ENCODE data around the gene PBRM1.

The PBRM1 gene

DNA sequence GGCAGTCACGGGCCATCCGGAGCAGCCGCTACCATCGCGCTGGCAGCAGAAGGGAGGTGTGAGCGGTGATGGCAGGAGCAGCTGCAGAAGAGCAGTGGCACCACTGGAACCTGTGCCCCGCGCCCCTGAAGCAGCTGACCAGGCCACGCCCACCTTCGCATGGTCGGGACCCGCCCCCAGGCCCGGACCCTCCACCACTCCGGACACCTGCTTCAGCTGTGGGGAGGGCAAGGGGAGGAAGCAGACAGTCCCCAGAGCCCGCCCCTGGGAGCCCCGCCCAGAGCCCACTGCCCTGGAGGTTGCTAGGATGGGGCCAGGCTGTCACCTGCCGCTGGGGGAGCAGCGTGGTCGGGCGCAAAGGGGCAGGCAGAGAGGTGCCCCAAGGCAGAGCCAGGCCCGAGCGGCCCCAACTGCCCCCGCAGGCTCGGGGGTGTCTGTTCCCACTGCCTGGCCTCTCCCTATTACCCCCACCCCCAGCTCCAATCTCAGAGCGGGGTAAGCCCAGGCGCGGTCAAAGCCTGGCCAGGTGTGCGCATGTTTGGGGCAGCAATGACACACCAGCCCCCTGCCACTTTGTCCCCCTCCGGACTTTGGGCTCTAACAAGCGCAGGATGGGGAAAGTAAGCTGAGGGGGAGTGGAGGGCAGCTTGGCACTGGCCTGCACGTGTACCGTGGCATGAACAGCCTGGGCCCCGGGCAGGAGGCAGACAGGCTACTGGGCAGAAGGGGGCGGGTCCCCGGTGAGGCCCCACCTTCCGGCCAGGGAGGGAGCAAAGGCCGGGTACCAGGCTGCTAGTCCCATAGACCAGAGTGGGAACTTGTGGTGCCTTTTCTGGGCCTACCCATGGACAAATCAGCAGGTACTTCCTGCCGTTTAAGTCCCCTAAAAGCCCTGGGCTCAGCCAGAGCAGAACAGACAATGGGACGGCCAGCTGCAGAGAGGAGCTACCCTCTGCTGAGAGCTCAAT lies 28.9 kb upstream of the PBRM1 start:
- TF ChIP-seq EP300 (IDR thresholded peaks at IDR 0.05; ENCODE audit: borderline replicate concordance) (no peak), TCF12 (IDR thresholded peaks at IDR 0.05; ENCODE audit: low read depth) (no peak), ZBTB7A (IDR thresholded peaks at IDR 0.05; ENCODE audit: low read depth) (no peak), CREB1 (IDR thresholded peaks at IDR 0.05; ENCODE audit: low read depth) (no peak), EGR1 (IDR thresholded peaks at IDR 0.05) (no peak), YY1 (IDR thresholded peaks at IDR 0.05; ENCODE audit: low read depth) (no peak), MAX (IDR thresholded peaks at IDR 0.05) (no peak)
- TF ChIP-seq, protein P1, sequence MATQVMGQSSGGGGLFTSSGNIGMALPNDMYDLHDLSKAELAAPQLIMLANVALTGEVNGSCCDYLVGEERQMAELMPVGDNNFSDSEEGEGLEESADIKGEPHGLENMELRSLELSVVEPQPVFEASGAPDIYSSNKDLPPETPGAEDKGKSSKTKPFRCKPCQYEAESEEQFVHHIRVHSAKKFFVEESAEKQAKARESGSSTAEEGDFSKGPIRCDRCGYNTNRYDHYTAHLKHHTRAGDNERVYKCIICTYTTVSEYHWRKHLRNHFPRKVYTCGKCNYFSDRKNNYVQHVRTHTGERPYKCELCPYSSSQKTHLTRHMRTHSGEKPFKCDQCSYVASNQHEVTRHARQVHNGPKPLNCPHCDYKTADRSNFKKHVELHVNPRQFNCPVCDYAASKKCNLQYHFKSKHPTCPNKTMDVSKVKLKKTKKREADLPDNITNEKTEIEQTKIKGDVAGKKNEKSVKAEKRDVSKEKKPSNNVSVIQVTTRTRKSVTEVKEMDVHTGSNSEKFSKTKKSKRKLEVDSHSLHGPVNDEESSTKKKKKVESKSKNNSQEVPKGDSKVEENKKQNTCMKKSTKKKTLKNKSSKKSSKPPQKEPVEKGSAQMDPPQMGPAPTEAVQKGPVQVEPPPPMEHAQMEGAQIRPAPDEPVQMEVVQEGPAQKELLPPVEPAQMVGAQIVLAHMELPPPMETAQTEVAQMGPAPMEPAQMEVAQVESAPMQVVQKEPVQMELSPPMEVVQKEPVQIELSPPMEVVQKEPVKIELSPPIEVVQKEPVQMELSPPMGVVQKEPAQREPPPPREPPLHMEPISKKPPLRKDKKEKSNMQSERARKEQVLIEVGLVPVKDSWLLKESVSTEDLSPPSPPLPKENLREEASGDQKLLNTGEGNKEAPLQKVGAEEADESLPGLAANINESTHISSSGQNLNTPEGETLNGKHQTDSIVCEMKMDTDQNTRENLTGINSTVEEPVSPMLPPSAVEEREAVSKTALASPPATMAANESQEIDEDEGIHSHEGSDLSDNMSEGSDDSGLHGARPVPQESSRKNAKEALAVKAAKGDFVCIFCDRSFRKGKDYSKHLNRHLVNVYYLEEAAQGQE (IDR thresholded peaks at IDR 0.05; ENCODE audit: low read depth), result no peak

DNA sequence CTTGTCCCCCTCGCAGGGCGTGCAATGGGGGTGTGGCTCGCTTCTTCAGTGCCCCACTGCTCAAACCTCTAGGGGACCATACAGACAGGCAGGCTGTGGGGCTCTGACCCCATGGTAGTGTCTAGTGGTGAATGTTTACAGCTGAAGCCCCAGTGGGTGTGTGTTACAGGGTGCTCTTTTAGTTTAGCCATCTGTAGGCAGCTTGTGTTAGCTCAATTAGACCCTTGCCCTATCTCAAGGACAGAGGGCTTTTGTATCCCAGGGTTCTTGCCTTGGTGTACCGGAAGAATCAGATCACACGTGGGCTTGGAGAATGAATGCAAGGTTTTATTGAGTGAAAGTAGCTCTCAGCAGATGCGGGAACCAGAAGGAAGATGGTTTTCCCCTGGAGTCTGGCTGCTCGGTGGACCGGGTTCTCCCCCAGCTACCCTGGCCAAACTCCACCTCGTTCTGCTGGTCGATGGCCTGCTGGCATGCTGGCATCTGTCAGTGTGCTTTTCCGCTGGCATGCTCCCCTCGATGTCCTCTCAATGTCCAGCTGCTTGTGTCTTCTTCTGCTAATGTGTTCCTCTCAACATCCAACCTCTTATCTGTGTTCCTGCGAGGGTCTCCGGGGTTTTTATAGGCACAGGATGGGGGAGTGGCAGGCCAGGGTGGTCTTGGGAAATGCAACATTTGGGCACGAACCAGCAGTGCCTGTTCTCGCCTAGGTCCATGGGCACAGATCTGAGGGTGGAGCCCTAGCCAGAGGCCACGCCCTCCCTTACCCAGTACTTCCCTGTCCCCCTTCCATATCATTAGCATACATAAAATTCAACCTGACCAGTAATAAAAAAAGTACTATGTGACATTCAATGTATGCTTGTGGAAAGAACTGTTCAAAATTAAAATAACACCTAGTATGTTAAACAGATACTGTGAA lies 26.8 kb upstream of the PBRM1 start:
- TF ChIP-seq CEBPB (IDR thresholded peaks at IDR 0.05) (no peak), CREB1 (IDR thresholded peaks at IDR 0.05; ENCODE audit: low read depth) (no peak), MAX (IDR thresholded peaks at IDR 0.05) (no peak), TEAD4 (IDR thresholded peaks at IDR 0.05) (no peak), TAF1 (IDR thresholded peaks at IDR 0.05; ENCODE audit: low read depth) (no peak)

DNA sequence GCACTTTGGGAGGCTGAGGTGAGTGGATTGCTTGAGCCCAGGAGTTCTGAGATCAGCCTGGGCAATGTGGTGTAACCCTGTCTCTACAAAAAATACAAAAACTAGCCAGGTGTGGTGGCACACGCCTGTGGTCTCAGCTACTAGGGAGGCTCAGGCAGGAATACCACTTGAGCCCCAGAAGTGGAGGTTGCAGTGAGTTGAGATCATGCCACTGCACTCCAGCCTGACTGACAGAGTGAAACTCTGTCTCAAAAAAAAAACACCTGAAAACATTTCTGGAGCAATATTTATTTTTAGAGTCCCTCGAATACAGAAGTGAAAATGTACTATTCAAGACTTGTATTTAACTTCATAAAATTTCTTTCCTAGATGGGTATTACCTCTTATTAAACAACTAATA lies 24.8 kb upstream of the PBRM1 start:
- no peak for TF ChIP-seq YY1 (IDR thresholded peaks at IDR 0.05; ENCODE audit: low read depth)
- TF ChIP-seq EP300 (IDR thresholded peaks at IDR 0.05; ENCODE audit: borderline replicate concordance), result no peak
- no peak for TF ChIP-seq ZBTB7A (IDR thresholded peaks at IDR 0.05; ENCODE audit: low read depth)
- TF ChIP-seq MAX (IDR thresholded peaks at IDR 0.05), result no peak
- no peak for TF ChIP-seq TEAD4 (IDR thresholded peaks at IDR 0.05)

DNA sequence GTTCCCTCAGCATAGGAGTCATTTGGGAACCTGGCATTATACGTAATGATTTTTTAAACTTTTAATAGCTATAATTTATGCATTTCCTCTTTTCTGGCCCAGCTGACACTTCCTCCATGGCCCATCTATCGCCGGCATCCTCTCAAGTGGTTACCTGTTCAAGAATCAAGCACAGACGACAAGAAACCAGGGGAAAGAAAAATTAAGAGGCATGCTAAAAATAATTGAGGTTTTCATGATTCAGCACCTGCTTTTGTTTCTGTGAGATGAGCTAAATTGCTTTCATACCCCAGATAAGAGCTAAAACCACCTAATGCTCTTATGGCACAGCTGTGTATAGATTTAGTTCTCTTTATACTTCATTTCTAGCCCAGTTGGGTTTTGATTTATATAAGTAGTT lies 21.9 kb upstream of the PBRM1 start:
- no peak for TF ChIP-seq TAF1 (IDR thresholded peaks at IDR 0.05; ENCODE audit: low read depth)

GRCh38 chr3:52705688-52706686 lies 20.3 kb upstream of the PBRM1 start, which contains the start of the genes GLT8D1 and SPCS1:
GLT8D1 (minus strand) TSS chr3:52705791; CDS start chr3:52700460, 5,331 bp downstream.
SPCS1 (plus strand) TSS chr3:52706106; CDS start chr3:52706247, 141 bp downstream.
- TF ChIP-seq TAF1 (IDR thresholded peaks at IDR 0.05; ENCODE audit: low read depth) (peak; percentile 81), EGR1 (IDR thresholded peaks at IDR 0.05) (peak; percentile 61), CREB1 (IDR thresholded peaks at IDR 0.05; ENCODE audit: low read depth) (peak; percentile 38; the same call in 1 of the 2 replicates), USF1 (IDR thresholded peaks at IDR 0.05) (peak; percentile 5; the same call in 1 of the 2 replicates), YY1 (IDR thresholded peaks at IDR 0.05; ENCODE audit: low read depth) (peak; percentile 94), TEAD4 (IDR thresholded peaks at IDR 0.05) (no peak), NFIC (IDR thresholded peaks at IDR 0.05) (peak; percentile 84), RAD21 (IDR thresholded peaks at IDR 0.05; ENCODE audit: low read depth) (no peak), ZBTB7A (IDR thresholded peaks at IDR 0.05; ENCODE audit: low read depth) (no peak; the same call in 1 of the 2 replicates), MAX (IDR thresholded peaks at IDR 0.05) (peak; percentile 77), TCF12 (IDR thresholded peaks at IDR 0.05; ENCODE audit: low read depth) (no peak)

DNA sequence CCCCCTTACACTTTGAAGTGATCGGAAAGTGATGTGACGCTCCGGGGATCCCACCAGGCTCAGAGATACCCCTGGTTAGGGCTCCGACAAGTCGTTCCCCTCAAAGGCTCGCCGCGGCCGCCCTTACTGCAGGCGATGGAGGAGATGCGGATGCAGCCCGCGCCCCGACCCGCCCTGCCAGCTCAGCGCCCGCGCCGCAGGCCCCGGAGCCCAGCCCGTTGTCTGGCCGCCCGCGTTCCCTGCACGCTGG lies 19.6 kb upstream of the PBRM1 start:
- TF ChIP-seq TCF12 (IDR thresholded peaks at IDR 0.05; ENCODE audit: low read depth), result no peak
- TF ChIP-seq, protein P1 (IDR thresholded peaks at IDR 0.05; ENCODE audit: low read depth), result no peak
- no peak; the same call in 1 of the 2 replicates for TF ChIP-seq TEAD4 (IDR thresholded peaks at IDR 0.05)
- no peak for TF ChIP-seq CEBPB (IDR thresholded peaks at IDR 0.05)
- TF ChIP-seq YY1 (IDR thresholded peaks at IDR 0.05; ENCODE audit: low read depth), result no peak
- TF ChIP-seq MAX (IDR thresholded peaks at IDR 0.05), result no peak
- TF ChIP-seq ZBTB7A (IDR thresholded peaks at IDR 0.05; ENCODE audit: low read depth), result no peak
